ENCODE results near the gene ANGEL1. TPM values are rescaled to one million over a fixed set of nuclear protein-coding genes. Genes with fewer than 3 reads are reported as not detected.

Gene ANGEL1
- total RNA-seq, 6 experiments from 2014 or later = 9.3 to 17.8 (median 14.4) TPM

- H3K4me1 ChIP-seq = peaks cover 0 to 7% (median 0%) of the 10 kb centered on the region in 4 donors
- intact Hi-C loops (cut with DNase I) = no loop called here
- no peaks in the 10 kb centered on the region for H3K36me3 ChIP-seq
- H3K27ac ChIP-seq = peak within 1 kb of the TSS; percentile 33 to 60 (median 50)
- 2% methylated on average over 10 of the region's 96 CpGs for WGBS (ENCODE audit: insufficient coverage, low coverage, low lambda C conversion rate, missing lambda C conversion rate)
- H3K4me3 ChIP-seq = peak within 1 kb of the TSS; percentile 54 to 65 (median 63)
- peak in 2 of 3 donors; percentile 69 to 74 for DNase-seq
- H3K27me3 ChIP-seq = no peaks in the 10 kb centered on the region
- ATAC-seq = peak; percentile 67 to 82 (median 75)
- no peaks in the 10 kb centered on the region for H3K9me3 ChIP-seq
- TF ChIP-seq POLR2A (IDR thresholded peaks at IDR 0.05) (peak; percentile 22), CTCF (IDR thresholded peaks at IDR 0.05) (no peak)
Measured at GRCh38 chr14:76761136-76761959, 51.3 kb downstream of the ANGEL1 start, which contains the start of gene VASH1. Gene VASH1 (plus strand): TSS chr14:76761468. CDS start chr14:76762822, 1,354 bp downstream.

- Histone ChIP-seq H3K27ac (peak overlapping the region in 2 of 3 donors; percentile 33 to 50), H3K4me3 (peak overlapping the region; percentile 54 to 65 (median 63)), H3K4me1 (peaks cover 0 to 7% (median 0%) of the 10 kb centered on the region in 4 donors), H3K9me3 (no peaks in the 10 kb centered on the region), H3K36me3 (no peaks in the 10 kb centered on the region), H3K27me3 (no peaks in the 10 kb centered on the region)
- DNase-seq (no peak), ATAC-seq (no peak)
- intact Hi-C loops (cut with DNase I) = no loop called here
- TF ChIP-seq CTCF (IDR thresholded peaks at IDR 0.05) (no peak), POLR2A (IDR thresholded peaks at IDR 0.05) (no peak)
- 39% methylated on average over 17 of the region's 26 CpGs for WGBS (ENCODE audit: insufficient coverage, low coverage, low lambda C conversion rate, missing lambda C conversion rate)
Measured at GRCh38 chr14:76760331-76761135, 52.1 kb downstream of the ANGEL1 start.

DNA sequence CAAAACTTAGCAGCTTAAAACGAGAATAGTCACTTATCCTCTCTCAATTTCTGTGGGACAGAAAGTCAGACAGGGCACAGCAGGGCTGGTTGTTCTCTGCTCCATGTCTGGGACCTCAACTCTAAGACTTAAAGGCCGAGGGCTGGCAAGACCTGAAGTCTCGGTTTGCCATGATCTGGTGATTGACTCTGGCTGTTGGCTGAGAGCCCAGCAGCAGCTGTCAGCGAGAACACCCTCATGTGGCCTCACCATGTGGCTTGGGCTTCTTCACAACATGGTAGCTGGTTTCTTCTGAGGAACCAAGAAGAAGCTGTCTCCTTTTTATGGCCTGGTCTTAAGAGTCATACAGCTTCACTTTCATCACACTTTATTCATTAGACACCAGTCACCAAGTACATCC lies 53.1 kb downstream of the ANGEL1 start:
- DNase-seq (no peak), ATAC-seq (no peak)
- intact Hi-C loops (cut with DNase I) = no loop called here
- Histone ChIP-seq H3K27ac (no peak overlapping the region), H3K9me3 (no peaks in the 10 kb centered on the region), H3K27me3 (no peaks in the 10 kb centered on the region), H3K4me3 (no peak overlapping the region), H3K36me3 (no peaks in the 10 kb centered on the region), H3K4me1 (peaks cover 0 to 7% (median 0%) of the 10 kb centered on the region in 4 donors)
- TF ChIP-seq POLR2A (IDR thresholded peaks at IDR 0.05) = no peak
- WGBS (ENCODE audit: insufficient coverage, low coverage, low lambda C conversion rate, missing lambda C conversion rate) = 67% methylated on average over 3 of the region's 4 CpGs

DNA sequence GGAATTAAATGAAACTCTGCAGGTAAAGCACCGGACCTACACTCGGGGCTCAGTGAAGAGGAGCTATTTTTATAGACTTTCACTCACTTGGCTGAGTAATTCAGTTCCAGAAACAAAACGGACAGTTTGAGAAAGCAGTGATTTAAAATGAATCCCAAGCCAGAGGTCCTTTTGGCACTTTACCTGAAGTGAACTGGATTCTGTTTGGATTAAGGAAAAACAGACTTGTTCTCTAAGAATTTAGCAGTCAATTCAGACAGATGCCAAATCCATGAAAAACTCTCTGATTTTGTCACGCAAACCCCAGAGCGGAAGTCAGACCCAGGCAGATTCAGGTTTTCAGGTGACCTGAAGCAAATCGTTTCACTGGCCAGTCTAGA lies 56.3 kb downstream of the ANGEL1 start:
- no peaks in the 10 kb centered on the region for H3K27me3 ChIP-seq
- no peaks in the 10 kb centered on the region for H3K9me3 ChIP-seq
- WGBS (ENCODE audit: insufficient coverage, low coverage, low lambda C conversion rate, missing lambda C conversion rate) = 78% methylated on average over 6 of the region's 6 CpGs
- H3K36me3 ChIP-seq = no peaks in the 10 kb centered on the region
- ATAC-seq (no peak), DNase-seq (no peak)
- H3K27ac ChIP-seq = no peak overlapping the region
- TF ChIP-seq POLR2A (IDR thresholded peaks at IDR 0.05) (no peak), CTCF (IDR thresholded peaks at IDR 0.05) (no peak)
- intact Hi-C loops (cut with DNase I) = no loop called here
- no peaks in the 10 kb centered on the region for H3K4me1 ChIP-seq
- H3K4me3 ChIP-seq = no peak overlapping the region
